ENCODE data around the gene LINGO1.

The LINGO1 gene

GRCh38 chr15:77615472-77615871 is 17.2 kb downstream of the LINGO1 start:
- Histone ChIP-seq H3K4me3 (ENCODE audit: low read length) (no peak overlapping the region), H3K23ac (ENCODE audit: low read length) (no peak overlapping the region), H3K56ac (ENCODE audit: low read length) (no peak overlapping the region), H4K8ac (ENCODE audit: low read depth, low read length) (no peak overlapping the region), H3K79me1 (ENCODE audit: low read length) (no peaks in the 10 kb centered on the region), H2AK5ac (ENCODE audit: low read length) (no peak overlapping the region), H3K4ac (ENCODE audit: low read depth, low read length) (no peak overlapping the region), H3K4me1 (ENCODE audit: control insufficient read depth, low read depth, low read length) (no peaks in the 10 kb centered on the region), H3K27me3 (ENCODE audit: insufficient read depth, low read length, poor library complexity) (no peaks in the 10 kb centered on the region), H3K4me2 (ENCODE audit: low read length) (no peak overlapping the region), H3K79me2 (ENCODE audit: control insufficient read depth, insufficient read depth, low read length) (no peaks in the 10 kb centered on the region), H4K5ac (ENCODE audit: low read length) (no peak overlapping the region), H2BK120ac (ENCODE audit: low read depth, low read length) (no peak overlapping the region), H2BK15ac (replicated peaks; ENCODE audit: low read depth) (no peak overlapping the region), H3K9ac (ENCODE audit: low read length) (no peak overlapping the region), H2BK5ac (ENCODE audit: low read length) (no peak overlapping the region), H3K36me3 (ENCODE audit: control insufficient read depth, insufficient read depth, low read length) (no peaks in the 10 kb centered on the region), H3K27ac (ENCODE audit: low read depth, low read length) (no peak overlapping the region), H3K18ac (ENCODE audit: low read length) (no peak overlapping the region)
- no CpG with 5 or more reads among the region's 31 CpGs for WGBS (ENCODE audit: extremely low coverage, insufficient coverage, low lambda C conversion rate)
- DNase-seq, result no peak

- WGBS (ENCODE audit: extremely low coverage, insufficient coverage, low lambda C conversion rate), result no CpG with 5 or more reads among the region's 48 CpGs
Measured at GRCh38 chr15:77614251-77614806, 18.4 kb downstream of the LINGO1 start.

GRCh38 chr15:77613814-77614213 is 18.9 kb downstream of the LINGO1 start:
- no peak overlapping the region for H2BK5ac ChIP-seq (ENCODE audit: low read length)
- H3K56ac ChIP-seq (ENCODE audit: low read length), result no peak overlapping the region
- no peak overlapping the region for H3K18ac ChIP-seq (ENCODE audit: low read length)
- no peak overlapping the region for H2BK120ac ChIP-seq (ENCODE audit: low read depth, low read length)
- H3K79me2 ChIP-seq (ENCODE audit: control insufficient read depth, insufficient read depth, low read length), result no peaks in the 10 kb centered on the region
- no peak overlapping the region for H2AK5ac ChIP-seq (ENCODE audit: low read length)
- no peak overlapping the region for H3K4me2 ChIP-seq (ENCODE audit: low read length)
- no peak overlapping the region for H3K4me3 ChIP-seq (ENCODE audit: low read length)
- H3K23ac ChIP-seq (ENCODE audit: low read length), result no peak overlapping the region
- no peak for DNase-seq
- no CpG with 5 or more reads among the region's 23 CpGs for WGBS (ENCODE audit: extremely low coverage, insufficient coverage, low lambda C conversion rate)
- H4K8ac ChIP-seq (ENCODE audit: low read depth, low read length), result no peak overlapping the region
- H3K79me1 ChIP-seq (ENCODE audit: low read length), result no peaks in the 10 kb centered on the region
- no peak overlapping the region for H2BK15ac ChIP-seq (replicated peaks; ENCODE audit: low read depth)
- H3K36me3 ChIP-seq (ENCODE audit: control insufficient read depth, insufficient read depth, low read length), result no peaks in the 10 kb centered on the region
- no peak overlapping the region for H3K4ac ChIP-seq (ENCODE audit: low read depth, low read length)
- H4K5ac ChIP-seq (ENCODE audit: low read length), result no peak overlapping the region
- no peak overlapping the region for H3K9ac ChIP-seq (ENCODE audit: low read length)
- H3K4me1 ChIP-seq (ENCODE audit: control insufficient read depth, low read depth, low read length), result no peaks in the 10 kb centered on the region
- H3K27me3 ChIP-seq (ENCODE audit: insufficient read depth, low read length, poor library complexity), result no peaks in the 10 kb centered on the region
- no peak overlapping the region for H3K27ac ChIP-seq (ENCODE audit: low read depth, low read length)

More at GRCh38 chr15:77614251-77614806, 18.4 kb downstream of the LINGO1 start:
- Histone ChIP-seq H3K4me3 (ENCODE audit: low read length) (no peak overlapping the region), H3K4ac (ENCODE audit: low read depth, low read length) (no peak overlapping the region), H3K18ac (ENCODE audit: low read length) (no peak overlapping the region), H2AK5ac (ENCODE audit: low read length) (no peak overlapping the region), H4K5ac (ENCODE audit: low read length) (no peak overlapping the region), H3K4me2 (ENCODE audit: low read length) (no peak overlapping the region), H3K27me3 (ENCODE audit: insufficient read depth, low read length, poor library complexity) (no peaks in the 10 kb centered on the region), H2BK5ac (ENCODE audit: low read length) (no peak overlapping the region), H3K4me1 (ENCODE audit: control insufficient read depth, low read depth, low read length) (no peaks in the 10 kb centered on the region), H2BK15ac (replicated peaks; ENCODE audit: low read depth) (no peak overlapping the region), H3K23ac (ENCODE audit: low read length) (no peak overlapping the region), H3K56ac (ENCODE audit: low read length) (no peak overlapping the region), H3K79me1 (ENCODE audit: low read length) (no peaks in the 10 kb centered on the region), H4K8ac (ENCODE audit: low read depth, low read length) (no peak overlapping the region), H3K9ac (ENCODE audit: low read length) (no peak overlapping the region), H3K27ac (ENCODE audit: low read depth, low read length) (no peak overlapping the region), H3K79me2 (ENCODE audit: control insufficient read depth, insufficient read depth, low read length) (no peaks in the 10 kb centered on the region), H3K36me3 (ENCODE audit: control insufficient read depth, insufficient read depth, low read length) (no peaks in the 10 kb centered on the region), H2BK120ac (ENCODE audit: low read depth, low read length) (no peak overlapping the region)
- no peak for DNase-seq

- H3K79me1 ChIP-seq (ENCODE audit: low read length), result no peaks in the 10 kb centered on the region
- WGBS (ENCODE audit: extremely low coverage, insufficient coverage, low lambda C conversion rate), result no CpG with 5 or more reads among the region's 8 CpGs
- no peak overlapping the region for H3K4ac ChIP-seq (ENCODE audit: low read depth, low read length)
- H2AK5ac ChIP-seq (ENCODE audit: low read length), result no peak overlapping the region
- no peaks in the 10 kb centered on the region for H3K4me1 ChIP-seq (ENCODE audit: control insufficient read depth, low read depth, low read length)
- no peak overlapping the region for H3K4me2 ChIP-seq (ENCODE audit: low read length)
- H3K56ac ChIP-seq (ENCODE audit: low read length), result no peak overlapping the region
- no peak overlapping the region for H3K9ac ChIP-seq (ENCODE audit: low read length)
- no peaks in the 10 kb centered on the region for H3K36me3 ChIP-seq (ENCODE audit: control insufficient read depth, insufficient read depth, low read length)
- H3K23ac ChIP-seq (ENCODE audit: low read length), result no peak overlapping the region
- no peaks in the 10 kb centered on the region for H3K27me3 ChIP-seq (ENCODE audit: insufficient read depth, low read length, poor library complexity)
- H2BK15ac ChIP-seq (replicated peaks; ENCODE audit: low read depth), result no peak overlapping the region
- no peak overlapping the region for H4K5ac ChIP-seq (ENCODE audit: low read length)
- no peak overlapping the region for H3K27ac ChIP-seq (ENCODE audit: low read depth, low read length)
- no peak overlapping the region for H4K8ac ChIP-seq (ENCODE audit: low read depth, low read length)
- H3K79me2 ChIP-seq (ENCODE audit: control insufficient read depth, insufficient read depth, low read length), result no peaks in the 10 kb centered on the region
- no peak overlapping the region for H2BK5ac ChIP-seq (ENCODE audit: low read length)
- no peak overlapping the region for H3K18ac ChIP-seq (ENCODE audit: low read length)
- no peak overlapping the region for H2BK120ac ChIP-seq (ENCODE audit: low read depth, low read length)
- H3K4me3 ChIP-seq (ENCODE audit: low read length), result no peak overlapping the region
- no peak for DNase-seq
Measured at GRCh38 chr15:77612958-77613601, 19.6 kb downstream of the LINGO1 start.

- Histone ChIP-seq H2BK120ac (ENCODE audit: low read depth, low read length) (no peak overlapping the region), H4K5ac (ENCODE audit: low read length) (no peak overlapping the region), H2BK15ac (replicated peaks; ENCODE audit: low read depth) (no peak overlapping the region), H3K56ac (ENCODE audit: low read length) (peak overlapping the region; percentile 25), H3K9ac (ENCODE audit: low read length) (no peak overlapping the region), H3K79me1 (ENCODE audit: low read length) (no peaks in the 10 kb centered on the region), H3K27me3 (ENCODE audit: insufficient read depth, low read length, poor library complexity) (no peaks in the 10 kb centered on the region), H3K36me3 (ENCODE audit: control insufficient read depth, insufficient read depth, low read length) (no peaks in the 10 kb centered on the region), H3K27ac (ENCODE audit: low read depth, low read length) (no peak overlapping the region), H3K4me3 (ENCODE audit: low read length) (no peak overlapping the region), H2BK5ac (ENCODE audit: low read length) (no peak overlapping the region), H3K4me1 (ENCODE audit: control insufficient read depth, low read depth, low read length) (peaks cover 1% of the 10 kb centered on the region), H4K8ac (ENCODE audit: low read depth, low read length) (no peak overlapping the region), H3K18ac (ENCODE audit: low read length) (no peak overlapping the region), H3K79me2 (ENCODE audit: control insufficient read depth, insufficient read depth, low read length) (no peaks in the 10 kb centered on the region), H3K23ac (ENCODE audit: low read length) (no peak overlapping the region), H2AK5ac (ENCODE audit: low read length) (no peak overlapping the region), H3K4ac (ENCODE audit: low read depth, low read length) (no peak overlapping the region), H3K4me2 (ENCODE audit: low read length) (no peak overlapping the region)
- no peak for DNase-seq
- no CpG with 5 or more reads among the region's 10 CpGs for WGBS (ENCODE audit: extremely low coverage, insufficient coverage, low lambda C conversion rate)
Measured at GRCh38 chr15:77611767-77612166, 20.9 kb downstream of the LINGO1 start.

GRCh38 chr15:77610731-77611130 is 22.0 kb downstream of the LINGO1 start:
- Histone ChIP-seq H3K36me3 (ENCODE audit: control insufficient read depth, insufficient read depth, low read length) (no peaks in the 10 kb centered on the region), H3K4me2 (ENCODE audit: low read length) (no peak overlapping the region), H3K4ac (ENCODE audit: low read depth, low read length) (no peak overlapping the region), H2BK5ac (ENCODE audit: low read length) (no peak overlapping the region), H3K79me2 (ENCODE audit: control insufficient read depth, insufficient read depth, low read length) (no peaks in the 10 kb centered on the region), H3K27ac (ENCODE audit: low read depth, low read length) (no peak overlapping the region), H4K5ac (ENCODE audit: low read length) (no peak overlapping the region), H2BK120ac (ENCODE audit: low read depth, low read length) (no peak overlapping the region), H2AK5ac (ENCODE audit: low read length) (no peak overlapping the region), H3K56ac (ENCODE audit: low read length) (no peak overlapping the region), H3K9ac (ENCODE audit: low read length) (no peak overlapping the region), H2BK15ac (replicated peaks; ENCODE audit: low read depth) (no peak overlapping the region), H3K79me1 (ENCODE audit: low read length) (no peaks in the 10 kb centered on the region), H3K27me3 (ENCODE audit: insufficient read depth, low read length, poor library complexity) (no peaks in the 10 kb centered on the region), H3K4me1 (ENCODE audit: control insufficient read depth, low read depth, low read length) (peaks cover 4% of the 10 kb centered on the region), H3K23ac (ENCODE audit: low read length) (no peak overlapping the region), H4K8ac (ENCODE audit: low read depth, low read length) (no peak overlapping the region), H3K4me3 (ENCODE audit: low read length) (no peak overlapping the region), H3K18ac (ENCODE audit: low read length) (no peak overlapping the region)
- DNase-seq, result no peak
- no CpG with 5 or more reads among the region's 9 CpGs for WGBS (ENCODE audit: extremely low coverage, insufficient coverage, low lambda C conversion rate)
